Vagina (tissue), 2 donors: ENCODE measurements around the gene ABCA2.

ENCODE experiments used
- POLR2A ChIP-seq, 2 donors: fragments of 450-650 bp; IDR thresholded peaks; one replicate each; pipeline ENCODE4 v1.6.1; 2017; ENCODE audit warnings: antibody characterized with exemption in 2 of 2, mild to moderate bottlenecking in 2 of 2, moderate library complexity in 2 of 2
- POLR2AphosphoS5 ChIP-seq, 2 donors: sonication (generic); formaldehyde crosslinking; IDR thresholded peaks; one replicate each; pipeline ENCODE4 v1.9.0; 2017; ENCODE audit warnings: antibody characterized with exemption in 2 of 2, mild to moderate bottlenecking in 2 of 2, low read depth in 1 of 2; ENCODE audit not compliant: insufficient read depth in 1 of 2
- TF ChIP-seq, protein P1 (sequence below), 3 experiments: fragments of 450-650 bp in 2 of 3; fragments of 200-600 bp in 1 of 3; sonication (generic) in 1 of 3; IDR thresholded peaks; one replicate each; pipeline ENCODE4 v1.5.1; 2017 to 2019; ENCODE audit warnings: antibody characterized with exemption in 3 of 3, mild to moderate bottlenecking in 2 of 3, moderate library complexity in 2 of 3

DNA sequence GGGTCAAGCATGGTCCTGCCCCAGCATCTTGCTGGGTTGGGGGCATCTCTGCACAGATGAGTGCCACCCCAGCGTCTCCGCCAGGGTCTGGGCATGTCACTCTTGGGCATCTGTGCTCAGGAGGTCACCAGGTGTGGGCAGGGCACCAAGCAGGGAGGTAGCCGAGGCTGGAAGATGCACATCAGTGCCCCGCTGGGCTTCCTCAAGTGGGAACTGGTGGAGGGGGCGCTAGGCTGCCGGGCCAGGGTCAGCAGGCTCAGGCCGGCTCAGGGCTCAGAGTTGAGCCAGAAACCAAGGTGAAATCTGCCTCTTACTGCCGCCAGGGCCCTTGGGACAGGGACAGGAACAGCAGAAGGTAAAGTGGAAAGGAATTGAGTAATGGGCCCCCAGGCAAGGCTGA, 7.9 kb upstream of the ABCA2 start:
- TF ChIP-seq, protein P1, sequence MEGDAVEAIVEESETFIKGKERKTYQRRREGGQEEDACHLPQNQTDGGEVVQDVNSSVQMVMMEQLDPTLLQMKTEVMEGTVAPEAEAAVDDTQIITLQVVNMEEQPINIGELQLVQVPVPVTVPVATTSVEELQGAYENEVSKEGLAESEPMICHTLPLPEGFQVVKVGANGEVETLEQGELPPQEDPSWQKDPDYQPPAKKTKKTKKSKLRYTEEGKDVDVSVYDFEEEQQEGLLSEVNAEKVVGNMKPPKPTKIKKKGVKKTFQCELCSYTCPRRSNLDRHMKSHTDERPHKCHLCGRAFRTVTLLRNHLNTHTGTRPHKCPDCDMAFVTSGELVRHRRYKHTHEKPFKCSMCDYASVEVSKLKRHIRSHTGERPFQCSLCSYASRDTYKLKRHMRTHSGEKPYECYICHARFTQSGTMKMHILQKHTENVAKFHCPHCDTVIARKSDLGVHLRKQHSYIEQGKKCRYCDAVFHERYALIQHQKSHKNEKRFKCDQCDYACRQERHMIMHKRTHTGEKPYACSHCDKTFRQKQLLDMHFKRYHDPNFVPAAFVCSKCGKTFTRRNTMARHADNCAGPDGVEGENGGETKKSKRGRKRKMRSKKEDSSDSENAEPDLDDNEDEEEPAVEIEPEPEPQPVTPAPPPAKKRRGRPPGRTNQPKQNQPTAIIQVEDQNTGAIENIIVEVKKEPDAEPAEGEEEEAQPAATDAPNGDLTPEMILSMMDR (IDR thresholded peaks at IDR 0.05): no peak
- no peak for TF ChIP-seq POLR2A (IDR thresholded peaks at IDR 0.05)
- no peak for TF ChIP-seq POLR2AphosphoS5 (IDR thresholded peaks at IDR 0.05; ENCODE audit: insufficient read depth in 1 of 2, low read depth in 1 of 2)
